ENCODE results near the gene MTRF1. TPM values are rescaled to one million over a fixed set of nuclear protein-coding genes. Genes with fewer than 3 reads are reported as not detected.

Gene MTRF1
- total and polyA plus RNA-seq, 8 donors, result 11.3 to 26.9 (median 20.9) TPM

- Histone ChIP-seq H3K36me3 (no peaks in the 10 kb centered on the region), H3K4me1 (no peaks in the 10 kb centered on the region), H3K27me3 (no peaks in the 10 kb centered on the region), H3K27ac (no peak overlapping the region), H3K4me3 (no peak overlapping the region), H3K9me3 (peaks cover 0 to 26% of the 10 kb centered on the region in 2 donors)
- no peak for TF ChIP-seq CTCF (IDR thresholded peaks at IDR 0.05)
- DNase-seq (no peak), ATAC-seq (no peak)
- intact Hi-C loops (cut with DNase I), result no loop called here
These were observed 50.5 kb downstream of the MTRF1 start for GRCh38 chr13:41212881-41213280.

- no peaks in the 10 kb centered on the region for H3K36me3 ChIP-seq
- peaks cover 0 to 29% of the 10 kb centered on the region in 2 donors for H3K9me3 ChIP-seq
- no peak for DNase-seq
- no peak for ATAC-seq
- no peak for TF ChIP-seq CTCF (IDR thresholded peaks at IDR 0.05)
- H3K4me3 ChIP-seq, result no peak overlapping the region
- no peak overlapping the region for H3K27ac ChIP-seq
- no peaks in the 10 kb centered on the region for H3K4me1 ChIP-seq
- no peaks in the 10 kb centered on the region for H3K27me3 ChIP-seq
- intact Hi-C loops (cut with DNase I), result no loop called here
These were observed 52.3 kb downstream of the MTRF1 start for GRCh38 chr13:41211062-41211461.

GRCh38 chr13:41206467-41206866 is 56.9 kb downstream of the MTRF1 start:
- TF ChIP-seq CTCF (IDR thresholded peaks at IDR 0.05), result no peak
- Histone ChIP-seq H3K36me3 (no peaks in the 10 kb centered on the region), H3K27me3 (no peaks in the 10 kb centered on the region), H3K9me3 (peaks cover 0 to 28% of the 10 kb centered on the region in 2 donors), H3K4me1 (no peaks in the 10 kb centered on the region), H3K4me3 (no peak overlapping the region), H3K27ac (no peak overlapping the region)
- no peak for ATAC-seq
- intact Hi-C loops (cut with DNase I), result no loop called here
- DNase-seq, result no peak

- ATAC-seq (no peak), DNase-seq (no peak)
- H3K9me3 ChIP-seq, result peaks cover 0 to 12% of the 10 kb centered on the region in 2 donors
- H3K27ac ChIP-seq, result no peak overlapping the region
- no peaks in the 10 kb centered on the region for H3K36me3 ChIP-seq
- no peak for TF ChIP-seq CTCF (IDR thresholded peaks at IDR 0.05)
- no peak overlapping the region for H3K4me3 ChIP-seq
- no peaks in the 10 kb centered on the region for H3K4me1 ChIP-seq
- intact Hi-C loops (cut with DNase I), result no loop called here
- H3K27me3 ChIP-seq, result no peaks in the 10 kb centered on the region
These were observed 59.6 kb downstream of the MTRF1 start for GRCh38 chr13:41203810-41204209.

GRCh38 chr13:41200126-41200525 is 63.2 kb downstream of the MTRF1 start:
- Histone ChIP-seq H3K27me3 (no peaks in the 10 kb centered on the region), H3K27ac (peak overlapping the region in 1 of 2 donors; percentile 51), H3K9me3 (no peaks in the 10 kb centered on the region), H3K36me3 (no peaks in the 10 kb centered on the region), H3K4me1 (no peaks in the 10 kb centered on the region), H3K4me3 (no peak overlapping the region)
- DNase-seq, result no peak
- no peak for TF ChIP-seq CTCF (IDR thresholded peaks at IDR 0.05)
- ATAC-seq, result no peak
- intact Hi-C loops (cut with DNase I), result no loop called here
